ENCODE results near the gene PCGF3. TPM values are rescaled to one million over a fixed set of nuclear protein-coding genes. Genes with fewer than 3 reads are reported as not detected.

The PCGF3 gene
- total RNA-seq, 4 donors from 2014 or later = 14.5 to 31.9 (median 21.6) TPM

GRCh38 chr4:807792-808191, 102.2 kb downstream of the PCGF3 start:
- DNase-seq = no peak
- H3K27ac ChIP-seq = no peak overlapping the region
- no peak for TF ChIP-seq CTCF (IDR thresholded peaks at IDR 0.05 in 4 of 5, conservative IDR thresholded peaks at IDR 0.05 in 1 of 5)
- TF ChIP-seq POLR2A (IDR thresholded peaks at IDR 0.05) = no peak
- ATAC-seq = no peak
- intact Hi-C loops (cut with DNase I; ENCODE audit: low total_unique reads) = no loop called here
- H3K4me3 ChIP-seq = no peak overlapping the region
- no peaks in the 10 kb centered on the region for H3K36me3 ChIP-seq
- H3K4me1 ChIP-seq = no peaks in the 10 kb centered on the region
- in situ Hi-C loops (cut with MboI; ENCODE audit: low sequenced_read_pairs in 4 of 4) = no loop called here
- H3K9me3 ChIP-seq = no peaks in the 10 kb centered on the region
- H3K27me3 ChIP-seq = peaks cover 25 to 35% (median 27%) of the 10 kb centered on the region in 3 donors

GRCh38 chr4:808860-809570, 103.4 kb downstream of the PCGF3 start:
- Histone ChIP-seq H3K36me3 (no peaks in the 10 kb centered on the region), H3K4me3 (no peak overlapping the region), H3K9me3 (no peaks in the 10 kb centered on the region), H3K27ac (no peak overlapping the region), H3K27me3 (peaks cover 34 to 38% (median 34%) of the 10 kb centered on the region in 3 donors), H3K4me1 (no peaks in the 10 kb centered on the region)
- intact Hi-C loops (cut with DNase I; ENCODE audit: low total_unique reads) = no loop called here
- no peak for ATAC-seq
- in situ Hi-C loops (cut with MboI; ENCODE audit: low sequenced_read_pairs in 4 of 4) = no loop called here
- no peak for TF ChIP-seq POLR2A (IDR thresholded peaks at IDR 0.05)
- no peak for TF ChIP-seq CTCF (IDR thresholded peaks at IDR 0.05 in 4 of 5, conservative IDR thresholded peaks at IDR 0.05 in 1 of 5)
- DNase-seq = no peak

DNA sequence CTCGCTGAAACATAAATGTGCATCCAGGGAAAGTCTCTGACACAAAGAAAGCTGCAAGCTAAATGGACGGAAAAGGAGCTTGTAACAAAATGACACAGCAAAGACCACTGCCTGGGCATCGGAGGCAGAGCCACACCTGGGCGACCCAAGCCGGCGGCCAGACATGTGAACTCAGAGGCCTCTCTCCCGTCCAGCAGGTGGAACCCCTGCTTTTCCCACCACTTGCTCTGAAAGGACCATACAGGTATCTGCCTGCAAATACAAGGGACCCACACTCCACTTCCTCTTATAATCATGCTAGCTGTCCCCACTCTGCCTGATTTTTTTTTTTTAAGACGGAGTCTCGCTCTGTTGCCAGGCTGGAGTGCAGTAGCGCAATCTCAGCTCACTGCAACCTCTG, 108.3 kb downstream of the PCGF3 start:
- Histone ChIP-seq H3K9me3 (no peaks in the 10 kb centered on the region), H3K27ac (no peak overlapping the region), H3K4me3 (no peak overlapping the region), H3K27me3 (peaks cover 37 to 41% (median 40%) of the 10 kb centered on the region in 3 donors), H3K4me1 (no peaks in the 10 kb centered on the region), H3K36me3 (no peaks in the 10 kb centered on the region)
- in situ Hi-C loops (cut with MboI; ENCODE audit: low sequenced_read_pairs in 4 of 4) = no loop called here
- TF ChIP-seq POLR2A (IDR thresholded peaks at IDR 0.05) (no peak), CTCF (IDR thresholded peaks at IDR 0.05 in 4 of 5, conservative IDR thresholded peaks at IDR 0.05 in 1 of 5) (no peak)
- ATAC-seq = no peak
- intact Hi-C loops (cut with DNase I; ENCODE audit: low total_unique reads) = no loop called here
- DNase-seq = no peak

GRCh38 chr4:814312-814850, 108.7 kb downstream of the PCGF3 start:
- ATAC-seq = no peak
- no peak overlapping the region for H3K27ac ChIP-seq
- H3K9me3 ChIP-seq = no peaks in the 10 kb centered on the region
- TF ChIP-seq CTCF (IDR thresholded peaks at IDR 0.05 in 4 of 5, conservative IDR thresholded peaks at IDR 0.05 in 1 of 5) (no peak), POLR2A (IDR thresholded peaks at IDR 0.05) (no peak)
- no peaks in the 10 kb centered on the region for H3K36me3 ChIP-seq
- no peaks in the 10 kb centered on the region for H3K4me1 ChIP-seq
- intact Hi-C loops (cut with DNase I; ENCODE audit: low total_unique reads) = no loop called here
- in situ Hi-C loops (cut with MboI; ENCODE audit: low sequenced_read_pairs in 4 of 4) = no loop called here
- H3K4me3 ChIP-seq = no peak overlapping the region
- peaks cover 41 to 44% (median 42%) of the 10 kb centered on the region in 3 donors for H3K27me3 ChIP-seq
- no peak for DNase-seq

Measured in gastrocnemius medialis (tissue), 4 donors.